Caki2 (cell line): ENCODE results near the gene STRN. TPM values are rescaled to one million over a fixed set of nuclear protein-coding genes. Genes with fewer than 3 reads are reported as not detected.
"Not testable (repeated sequence)": the region's sequence is repeated elsewhere in the genome, so short reads cannot be mapped to it uniquely, and the experiment has no call there.

Source experiments
- DNase-seq: peaks from one replicate; pipeline ENCODE4 v3.0.0-alpha.2; 2015; ENCODE audit warnings: low read depth
- in situ Hi-C: cut with HindIII; loops from 2 replicates; pipeline ENCODE4 v1.10.0; 2016; ENCODE audit warnings: low sequenced_read_pairs, low pct_unique_long_range_greater_than_20kb, mixed read lengths
- total RNA-seq: library from RNA; depleted of rRNA; stranded (reverse); fragments of >200 nt; shearing (Covaris generic); gene quantifications from 2 replicates; pipeline ENCODE4 v1.2.3, GENCODE V29; 2014; ENCODE audit warnings: low replicate concordance

Gene STRN
- total RNA-seq, 1 experiment from 2014 or later: 5.7 TPM

DNA sequence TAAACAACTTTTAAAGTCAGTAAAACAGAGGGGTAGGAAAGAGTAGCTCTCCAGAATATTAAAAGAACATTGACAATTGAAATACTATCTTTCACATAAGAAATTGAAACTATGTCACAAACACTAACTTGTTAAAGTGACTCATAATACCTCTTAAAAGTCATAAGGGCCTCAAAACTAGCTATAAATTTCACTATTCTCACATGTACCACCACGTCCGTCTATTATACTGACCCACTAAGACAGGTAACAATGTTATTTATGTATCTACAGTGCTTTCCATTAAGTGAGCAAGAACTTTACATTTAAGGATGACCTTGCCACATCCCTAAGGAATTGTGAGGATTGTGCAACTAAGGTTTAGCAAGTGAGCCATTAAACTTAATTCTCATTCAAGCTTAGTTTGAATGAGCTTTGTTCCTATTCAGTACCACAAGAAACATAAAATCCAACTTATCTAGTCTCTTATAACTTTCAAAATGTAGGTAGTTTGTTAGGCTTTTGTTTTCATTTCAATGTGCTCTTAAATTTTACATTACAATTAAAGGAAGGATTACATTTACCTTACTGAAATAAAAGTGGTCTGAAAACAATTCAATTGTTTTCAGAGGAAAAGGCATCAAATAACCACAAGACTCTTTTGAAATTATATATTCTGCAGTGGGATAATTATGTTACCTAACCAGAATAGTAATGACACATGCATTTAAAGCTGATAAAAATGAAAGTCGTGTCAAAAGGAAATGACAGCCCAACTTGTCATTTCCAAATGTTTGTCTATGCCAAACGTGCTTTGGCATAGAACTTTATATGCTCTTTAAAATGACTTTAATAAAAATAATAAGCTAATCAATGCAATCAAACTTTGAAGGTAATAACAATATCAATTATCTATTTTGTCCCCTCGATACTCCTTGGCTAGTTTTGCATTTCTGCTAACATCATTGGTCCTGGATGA is 39.9 kb downstream of the STRN start:
- in situ Hi-C loops, DNase-seq: not testable (repeated sequence)

DNA sequence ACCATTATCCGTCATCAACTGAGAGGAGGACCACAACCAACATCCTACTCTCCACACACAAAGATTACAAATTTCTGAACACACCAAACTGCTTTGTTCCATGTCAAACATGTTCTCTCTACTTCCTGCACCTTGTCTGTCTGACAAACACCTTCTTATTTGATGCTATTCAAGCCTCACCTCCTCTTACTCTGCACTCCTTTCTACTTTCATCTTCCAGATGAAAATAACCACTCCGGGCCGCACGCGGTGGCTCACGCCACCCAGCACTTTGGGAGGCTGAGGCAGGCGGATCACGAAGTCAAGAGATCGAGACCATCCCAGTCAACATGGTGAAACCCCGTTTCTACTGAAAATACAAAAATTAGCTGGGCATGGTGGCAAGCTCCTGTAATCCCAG is 43.7 kb downstream of the STRN start:
- in situ Hi-C loops, DNase-seq: not testable (repeated sequence)

DNA sequence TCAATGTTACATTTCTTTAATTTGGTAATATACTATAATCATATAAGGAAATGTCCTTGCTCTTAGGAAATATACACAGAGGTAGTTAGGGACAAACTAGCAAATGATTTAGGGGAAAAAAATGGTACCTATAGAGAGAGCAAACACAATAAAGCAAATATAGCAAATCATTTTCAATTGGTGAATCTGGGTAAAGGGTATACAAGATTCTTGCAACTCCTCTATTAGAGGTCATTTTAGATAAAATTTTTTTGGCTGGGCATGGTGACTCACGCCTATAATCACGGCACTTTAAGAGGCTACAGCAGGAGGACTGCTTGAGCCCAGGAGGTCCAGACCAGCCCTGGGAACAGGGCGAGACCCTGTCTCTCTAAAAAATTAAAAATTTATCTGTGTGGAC is 44.4 kb downstream of the STRN start:
- in situ Hi-C loops: no loop called here
- DNase-seq: no peak

DNA sequence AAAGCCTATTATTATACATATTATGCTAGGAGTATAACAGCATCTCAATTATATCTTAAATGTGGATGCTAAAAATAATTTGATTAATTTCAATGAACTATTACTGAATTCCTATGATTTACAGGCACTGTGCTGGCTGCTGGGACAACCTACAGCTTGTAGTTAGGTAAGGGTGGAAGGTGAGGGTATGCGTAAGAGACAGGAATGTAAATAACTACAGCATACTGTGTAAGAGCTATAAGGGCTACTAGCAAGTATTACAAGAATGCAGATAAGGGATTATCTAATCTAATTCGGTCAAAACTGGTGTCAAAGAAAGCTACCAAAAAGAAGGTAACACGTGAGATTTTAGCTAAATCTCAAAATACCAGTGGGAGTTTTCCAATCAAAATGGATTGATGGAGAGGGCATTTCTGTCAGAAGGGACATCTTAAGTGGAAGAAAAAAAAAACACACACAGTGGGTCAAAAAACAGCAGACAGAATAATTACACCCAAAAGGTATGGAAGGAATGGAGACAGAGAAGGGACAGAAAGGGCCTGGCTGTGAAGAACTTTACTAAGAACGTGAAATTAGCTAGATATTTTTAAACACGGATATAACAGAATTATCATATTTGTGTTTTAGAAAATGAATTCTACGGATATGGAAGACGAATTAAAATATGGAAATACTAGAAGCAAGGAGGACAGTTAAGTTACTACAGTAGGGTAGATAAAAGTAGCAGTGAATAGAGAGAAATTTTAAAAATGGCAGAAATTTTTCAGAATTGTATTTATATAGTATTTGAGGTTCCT is 47.1 kb downstream of the STRN start:
- no peak for DNase-seq
- in situ Hi-C loops: no loop called here

DNA sequence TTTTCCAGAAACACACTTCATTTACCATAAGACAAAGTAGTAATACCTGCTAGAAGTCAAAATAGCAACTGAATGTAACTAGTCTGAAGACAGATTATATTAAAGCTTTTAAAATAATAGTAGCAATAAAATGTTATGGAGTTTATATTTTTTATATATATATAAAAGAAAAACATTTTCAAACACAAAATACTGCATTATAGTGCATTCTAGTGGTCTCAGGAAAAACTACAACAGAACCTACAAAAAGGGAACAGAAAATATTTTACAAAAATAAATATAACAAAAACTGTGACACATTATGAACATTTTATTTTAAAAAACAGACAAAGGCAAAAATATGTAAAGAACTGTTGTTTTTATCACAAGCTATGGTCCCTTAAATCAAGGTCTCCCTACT is 48.0 kb downstream of the STRN start:
- in situ Hi-C loops: no loop called here
- no peak for DNase-seq

DNA sequence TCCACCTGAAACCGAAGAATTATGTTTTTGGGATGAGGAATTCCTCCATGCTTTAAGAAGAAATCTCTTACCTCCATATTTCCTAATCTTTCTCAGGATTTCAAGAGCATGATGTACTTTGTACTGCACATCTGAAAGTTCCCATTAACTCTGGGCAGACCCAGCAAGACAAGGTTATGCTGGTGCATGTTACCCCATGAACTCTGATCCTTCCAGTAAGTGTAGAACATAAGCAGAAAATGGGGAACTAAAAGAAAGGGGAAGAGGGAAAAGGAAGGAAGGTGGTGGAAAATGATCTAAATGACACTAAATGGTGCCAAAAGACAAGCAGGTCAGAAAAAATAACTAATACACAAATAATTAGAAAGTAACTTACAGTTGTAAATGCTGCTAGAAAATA is 50.7 kb downstream of the STRN start:
- in situ Hi-C loops: no loop called here
- no peak for DNase-seq

DNA sequence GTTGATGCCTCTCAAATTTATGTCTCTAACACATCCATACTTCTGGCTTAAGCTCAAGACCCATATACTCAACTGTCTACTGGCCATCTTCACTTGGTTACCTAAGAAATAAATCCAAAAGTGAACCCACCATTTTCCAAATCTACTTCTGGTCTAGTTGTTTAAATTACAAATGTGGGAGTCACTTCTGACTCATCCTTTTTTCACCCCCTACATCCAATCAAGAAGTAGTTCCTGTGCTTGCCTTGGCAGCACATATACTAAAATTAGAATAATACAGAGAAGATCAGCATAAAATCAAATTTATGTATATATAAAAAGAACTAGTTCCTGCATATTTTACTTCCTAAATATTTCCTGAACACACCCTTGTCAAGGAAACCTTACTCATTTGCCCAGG is 53.6 kb downstream of the STRN start:
- in situ Hi-C loops: no loop called here
- DNase-seq: no peak

DNA sequence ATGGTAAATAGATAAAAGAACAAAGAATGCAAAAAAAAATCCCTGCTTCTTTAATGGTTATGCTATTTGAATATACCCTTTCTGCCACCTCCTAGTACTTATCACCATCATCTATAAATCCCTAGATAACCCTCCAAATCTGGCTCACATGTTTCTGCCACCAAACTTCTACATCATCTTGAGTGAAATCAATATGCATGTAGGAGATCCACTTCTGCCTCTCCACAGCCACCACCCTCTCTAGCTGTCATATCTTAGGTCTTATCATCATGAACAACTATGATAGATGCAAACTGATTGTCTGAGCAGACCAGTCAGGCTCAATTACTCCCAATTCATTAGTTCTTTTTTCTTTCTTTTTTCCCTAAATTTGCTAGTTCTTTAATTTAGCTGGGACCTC is 55.3 kb downstream of the STRN start:
- in situ Hi-C loops: no loop called here
- no peak for DNase-seq

DNA sequence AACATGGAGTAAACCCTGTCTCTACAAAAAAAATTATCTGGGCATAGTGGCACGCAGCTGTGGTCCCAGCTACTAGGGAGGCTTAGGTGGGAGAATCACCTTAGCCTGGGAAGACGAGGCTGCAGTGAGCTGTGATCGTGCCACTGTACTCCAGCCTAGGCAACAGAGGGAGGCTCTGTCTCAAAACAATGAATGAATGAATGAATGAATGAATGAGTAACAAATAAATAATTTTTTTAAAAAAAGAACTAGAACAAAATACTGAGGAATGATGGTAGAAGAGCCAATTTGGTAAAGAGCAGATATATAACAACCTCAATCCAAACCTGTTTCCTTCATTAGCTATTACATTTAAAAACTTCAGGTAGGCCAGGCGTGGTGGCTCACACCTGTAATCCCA is 60.1 kb downstream of the STRN start:
- in situ Hi-C loops: no loop called here
- no peak for DNase-seq

DNA sequence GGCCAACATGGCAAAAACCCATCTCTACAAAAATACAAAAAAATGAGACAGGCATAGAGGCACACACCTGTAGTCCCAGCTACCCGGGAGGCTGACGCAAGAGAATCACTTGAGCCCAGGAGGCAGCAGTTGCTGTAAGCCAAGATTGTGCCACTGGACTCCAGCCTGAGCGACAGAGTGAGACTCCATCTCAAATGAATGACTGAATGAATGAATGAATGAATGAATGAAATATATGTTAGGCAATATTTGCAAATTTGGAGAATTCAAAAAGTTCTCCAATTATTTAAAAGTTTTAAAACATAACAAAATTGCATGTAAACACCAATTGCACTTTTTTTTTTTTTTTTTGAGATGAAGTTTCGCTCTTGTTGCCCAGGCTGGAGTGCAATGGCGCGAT is 61.7 kb downstream of the STRN start:
- in situ Hi-C loops: no loop called here

DNA sequence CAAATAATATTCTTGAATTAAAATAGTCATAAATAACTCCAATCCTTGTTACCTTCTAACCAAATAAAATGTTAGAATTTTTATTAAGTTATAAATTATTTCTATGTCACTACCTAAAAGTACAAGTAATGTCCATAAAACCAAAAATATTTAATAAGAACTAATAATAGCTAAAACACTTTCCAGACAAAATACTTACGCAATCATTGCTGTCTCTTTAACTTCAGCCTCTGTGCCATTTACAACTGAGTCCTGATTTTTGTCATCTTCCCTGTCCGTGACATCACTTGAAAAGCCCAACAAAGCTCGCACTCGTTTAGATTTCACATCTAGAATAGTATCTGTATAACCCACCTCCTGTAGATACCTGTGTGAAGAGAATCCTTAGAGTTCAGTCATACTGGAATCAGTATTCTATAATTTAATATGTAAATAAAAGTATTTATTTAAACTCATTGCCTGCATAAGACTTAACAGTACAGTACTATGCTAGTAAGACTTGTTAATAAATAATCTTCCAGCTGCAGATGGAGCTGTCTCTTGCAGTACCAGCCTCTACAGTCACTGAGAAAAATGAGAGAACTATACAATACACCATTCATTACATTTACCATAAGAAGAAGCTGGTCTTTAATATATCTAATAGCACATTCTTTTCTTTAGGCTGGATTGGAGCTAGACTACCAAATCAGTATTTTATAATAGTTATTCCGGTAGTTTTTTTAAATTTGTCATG is 63.8 kb downstream of the STRN start:
- DNase-seq: no peak

More for the DNA sequence above, 61.7 kb downstream of the STRN start:
- no peak for DNase-seq

DNA sequence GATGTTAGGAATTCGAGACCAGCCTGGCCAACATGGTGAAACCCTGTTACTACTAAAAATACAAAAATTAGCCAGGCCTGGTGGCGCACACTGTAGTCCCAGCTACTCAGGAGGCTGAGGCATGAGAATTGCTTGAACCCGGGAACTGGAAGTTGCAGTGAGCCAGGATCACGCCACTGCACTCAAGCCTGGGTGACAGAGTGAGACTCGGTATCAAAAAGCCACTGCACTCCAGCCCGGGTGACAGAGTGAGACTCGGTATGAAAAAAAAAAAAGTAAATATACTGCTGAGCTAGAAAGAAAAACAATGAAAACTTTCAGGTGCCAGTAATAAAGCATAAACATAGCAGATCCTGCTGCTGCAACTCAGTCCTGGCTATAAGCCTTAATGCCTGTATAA is 73.5 kb downstream of the STRN start:
- in situ Hi-C loops: no loop called here

More for the DNA sequence above, 63.8 kb downstream of the STRN start:
- in situ Hi-C loops: no loop called here

DNA sequence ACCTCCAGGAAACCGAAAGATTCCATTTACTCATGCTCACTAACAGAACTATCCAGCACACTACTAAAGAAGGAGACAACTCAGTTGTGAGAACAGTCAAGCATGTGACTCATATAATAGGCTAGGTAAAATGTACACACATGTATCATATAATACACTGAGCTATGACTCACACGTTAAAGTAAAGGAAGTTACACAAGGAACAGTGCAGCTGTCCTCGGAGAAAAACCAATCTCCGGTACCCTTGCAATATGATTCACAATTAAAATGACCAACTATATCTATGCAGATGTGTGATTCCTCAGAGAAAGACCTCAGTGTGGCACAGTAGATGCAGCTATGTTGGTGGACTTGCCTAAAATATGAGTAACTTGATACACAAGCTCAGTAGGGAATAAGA is 76.5 kb downstream of the STRN start:
- DNase-seq: peak; percentile 33
- in situ Hi-C loops: no loop called here

More for the DNA sequence above, 73.5 kb downstream of the STRN start:
- no peak for DNase-seq

DNA sequence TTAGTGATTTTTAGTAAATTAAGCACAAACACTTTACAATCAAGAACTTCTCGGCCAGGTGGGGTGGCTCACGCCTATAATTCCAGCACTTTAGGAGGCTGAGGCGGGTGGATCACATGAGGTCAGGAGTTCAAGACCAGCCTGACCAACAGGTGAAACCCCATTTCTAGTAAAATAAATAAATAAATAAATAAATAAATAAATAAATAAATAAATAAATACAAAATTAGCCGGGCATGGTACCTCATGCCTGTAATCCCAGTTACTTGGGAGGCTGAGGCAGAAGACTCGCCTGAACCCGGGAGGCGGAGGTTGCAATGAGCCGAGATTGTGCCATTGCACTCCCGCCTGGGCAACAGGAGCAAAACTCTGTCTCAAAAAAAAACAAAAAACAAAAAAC is 79.2 kb downstream of the STRN start:
- in situ Hi-C loops, DNase-seq: not testable (repeated sequence)

DNA sequence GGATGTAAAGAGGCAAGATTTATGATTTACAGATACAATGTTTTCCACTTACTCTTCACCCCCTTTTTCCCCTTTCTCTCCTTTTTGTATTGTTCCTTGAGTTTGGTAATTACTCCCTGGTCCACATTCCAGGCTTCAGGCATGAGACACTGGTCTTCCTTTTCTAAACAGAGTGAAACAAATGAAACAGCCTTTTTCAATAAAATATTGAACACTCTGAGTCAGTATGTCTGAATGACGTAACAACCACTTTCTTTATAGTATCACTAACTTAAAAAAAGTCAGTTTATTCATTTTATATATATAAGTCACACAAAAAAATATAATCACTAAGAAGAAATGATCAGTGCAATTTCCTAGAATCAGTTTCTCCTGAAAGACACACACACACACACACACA is 79.7 kb downstream of the STRN start:
- in situ Hi-C loops: no loop called here

DNA sequence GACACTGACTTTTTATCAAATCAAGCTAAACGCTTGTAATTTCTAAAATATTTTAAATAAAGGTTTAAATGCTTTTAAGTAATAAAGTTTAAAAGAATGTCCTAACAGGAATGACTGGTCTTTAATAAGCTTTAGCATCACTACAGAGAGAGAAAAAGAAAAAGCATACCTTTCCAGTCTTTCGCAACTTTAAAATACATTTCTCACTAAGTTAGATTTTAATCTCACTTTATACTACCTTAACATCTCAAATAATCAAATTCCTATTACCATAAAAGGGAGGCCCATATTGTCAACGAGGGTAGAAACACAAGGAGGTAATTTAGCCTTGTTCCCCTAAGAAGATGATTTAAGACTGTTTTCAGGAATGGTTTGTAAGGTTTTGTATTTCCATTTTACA is 80.7 kb downstream of the STRN start:
- in situ Hi-C loops: no loop called here
- DNase-seq: no peak

More for the DNA sequence above, 79.7 kb downstream of the STRN start:
- no peak for DNase-seq

DNA sequence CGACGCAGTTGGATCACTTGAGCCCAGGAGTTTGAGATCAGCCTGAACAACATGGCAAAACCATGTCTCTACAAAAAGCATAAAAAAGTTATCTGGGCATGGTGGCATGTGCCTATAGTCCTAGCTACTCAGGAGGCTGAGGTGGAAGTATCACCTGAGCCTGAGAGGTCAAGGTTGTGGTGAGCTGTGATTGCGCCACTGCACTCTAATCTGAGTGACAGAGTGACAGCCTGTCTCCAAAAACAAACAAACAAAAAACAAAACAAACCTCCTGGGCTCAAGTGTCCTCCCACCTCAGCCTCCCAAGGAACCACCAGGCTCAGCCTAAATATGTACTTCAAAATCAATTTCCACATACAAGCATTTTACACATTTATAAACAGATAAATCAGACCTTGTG is 83.8 kb downstream of the STRN start:
- DNase-seq: no peak
- in situ Hi-C loops: no loop called here

DNA sequence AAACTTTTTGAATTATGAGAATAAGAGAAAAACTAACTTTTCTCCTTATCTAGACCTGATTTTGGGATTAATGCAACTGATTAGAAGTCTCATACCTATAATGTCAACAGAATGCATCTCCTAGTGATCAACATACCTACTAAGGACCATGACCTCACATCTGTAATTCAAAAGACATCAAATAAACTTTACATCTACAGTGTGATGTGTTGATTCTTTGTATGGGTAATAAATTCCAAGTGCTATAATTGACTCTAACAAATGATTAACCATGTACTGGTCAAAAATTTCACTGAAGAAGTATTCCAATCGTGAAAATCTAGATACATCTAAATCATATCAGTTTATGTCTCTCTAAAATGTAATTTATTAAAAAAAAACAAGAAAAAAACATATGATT is 84.5 kb downstream of the STRN start:
- in situ Hi-C loops: no loop called here
- no peak for DNase-seq

DNA sequence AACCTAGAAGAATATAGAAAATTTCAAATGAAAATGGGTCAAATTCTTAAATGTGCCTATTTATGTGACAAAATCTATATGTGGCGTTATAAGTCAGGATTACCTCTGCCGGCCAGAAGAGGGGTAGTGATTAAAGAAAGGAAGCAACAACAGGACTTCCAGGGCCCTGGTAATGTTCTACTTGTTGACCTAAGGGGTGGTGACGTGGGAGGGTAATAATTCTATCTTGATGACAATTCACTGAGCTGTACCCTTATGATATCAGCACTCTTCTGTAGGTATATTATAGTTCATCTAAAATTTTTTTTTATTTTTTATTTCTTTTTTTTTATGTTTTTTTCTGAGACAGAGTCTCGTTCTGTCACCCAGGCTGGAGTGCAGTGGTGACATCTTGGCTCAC is 87.9 kb downstream of the STRN start:
- in situ Hi-C loops: no loop called here
- DNase-seq: no peak
